CD4-positive, alpha-beta T cell treated with Interleukin-12 subunit alpha and Interleukin-12 subunit beta, for 1 hour (primary cell): ENCODE results near the gene UTS2B.

Experiments used
- DNase-seq: peaks from one replicate; pipeline ENCODE4 v3.0.0-alpha.2; 2020

The UTS2B gene

GRCh38 chr3:191269289-191270085 is 60.8 kb downstream of the UTS2B start:
- no peak for DNase-seq

- no peak for DNase-seq
These were observed 61.6 kb downstream of the UTS2B start for GRCh38 chr3:191268737-191269136.

- DNase-seq = no peak
These were observed 66.5 kb downstream of the UTS2B start for GRCh38 chr3:191263850-191264249.

- no peak for DNase-seq
These were observed 67.0 kb downstream of the UTS2B start for GRCh38 chr3:191263365-191263764.

- no peak for DNase-seq
These were observed 67.7 kb downstream of the UTS2B start for GRCh38 chr3:191262650-191263049.

GRCh38 chr3:191261304-191261638 is 69.1 kb downstream of the UTS2B start:
- no peak for DNase-seq

GRCh38 chr3:191260431-191261303 is 69.7 kb downstream of the UTS2B start:
- no peak for DNase-seq

GRCh38 chr3:191259486-191259885 is 70.8 kb downstream of the UTS2B start:
- no peak for DNase-seq

- no peak for DNase-seq
These were observed 73.0 kb downstream of the UTS2B start for GRCh38 chr3:191257286-191257685.

- DNase-seq = no peak
These were observed 73.9 kb downstream of the UTS2B start for GRCh38 chr3:191256405-191256804.

GRCh38 chr3:191255156-191255555 is 75.2 kb downstream of the UTS2B start:
- no peak for DNase-seq

GRCh38 chr3:191254098-191254873 is 76.0 kb downstream of the UTS2B start:
- no peak for DNase-seq

- DNase-seq = no peak
These were observed 77.1 kb downstream of the UTS2B start for GRCh38 chr3:191253089-191253799.

GRCh38 chr3:191246630-191247029 is 83.7 kb downstream of the UTS2B start:
- DNase-seq = no peak

GRCh38 chr3:191246034-191246433 is 84.3 kb downstream of the UTS2B start:
- peak; percentile 37 for DNase-seq

GRCh38 chr3:191244242-191244867 is 86.0 kb downstream of the UTS2B start:
- no peak for DNase-seq

- no peak for DNase-seq
These were observed 89.8 kb downstream of the UTS2B start for GRCh38 chr3:191240486-191240885.

- DNase-seq = no peak
These were observed 90.8 kb downstream of the UTS2B start for GRCh38 chr3:191239407-191240031.

GRCh38 chr3:191238321-191238817 is 92.0 kb downstream of the UTS2B start:
- DNase-seq = no peak

GRCh38 chr3:191237047-191237882 is 93.1 kb downstream of the UTS2B start:
- DNase-seq = no peak

- DNase-seq = no peak
These were observed 93.7 kb downstream of the UTS2B start for GRCh38 chr3:191236646-191237045.
